Measurements from ENCODE around the gene ITIH4.

GRCh38 chr3:52777959-52778805 lies 52.3 kb downstream of the ITIH4 start:
- TF ChIP-seq YY1 (IDR thresholded peaks at IDR 0.05; ENCODE audit: low read depth) (no peak), CEBPB (IDR thresholded peaks at IDR 0.05) (no peak), RAD21 (IDR thresholded peaks at IDR 0.05; ENCODE audit: low read depth) (no peak), NFIC (IDR thresholded peaks at IDR 0.05) (no peak), EP300 (IDR thresholded peaks at IDR 0.05; ENCODE audit: borderline replicate concordance) (no peak), EGR1 (IDR thresholded peaks at IDR 0.05) (no peak)
- TF ChIP-seq, protein P1, sequence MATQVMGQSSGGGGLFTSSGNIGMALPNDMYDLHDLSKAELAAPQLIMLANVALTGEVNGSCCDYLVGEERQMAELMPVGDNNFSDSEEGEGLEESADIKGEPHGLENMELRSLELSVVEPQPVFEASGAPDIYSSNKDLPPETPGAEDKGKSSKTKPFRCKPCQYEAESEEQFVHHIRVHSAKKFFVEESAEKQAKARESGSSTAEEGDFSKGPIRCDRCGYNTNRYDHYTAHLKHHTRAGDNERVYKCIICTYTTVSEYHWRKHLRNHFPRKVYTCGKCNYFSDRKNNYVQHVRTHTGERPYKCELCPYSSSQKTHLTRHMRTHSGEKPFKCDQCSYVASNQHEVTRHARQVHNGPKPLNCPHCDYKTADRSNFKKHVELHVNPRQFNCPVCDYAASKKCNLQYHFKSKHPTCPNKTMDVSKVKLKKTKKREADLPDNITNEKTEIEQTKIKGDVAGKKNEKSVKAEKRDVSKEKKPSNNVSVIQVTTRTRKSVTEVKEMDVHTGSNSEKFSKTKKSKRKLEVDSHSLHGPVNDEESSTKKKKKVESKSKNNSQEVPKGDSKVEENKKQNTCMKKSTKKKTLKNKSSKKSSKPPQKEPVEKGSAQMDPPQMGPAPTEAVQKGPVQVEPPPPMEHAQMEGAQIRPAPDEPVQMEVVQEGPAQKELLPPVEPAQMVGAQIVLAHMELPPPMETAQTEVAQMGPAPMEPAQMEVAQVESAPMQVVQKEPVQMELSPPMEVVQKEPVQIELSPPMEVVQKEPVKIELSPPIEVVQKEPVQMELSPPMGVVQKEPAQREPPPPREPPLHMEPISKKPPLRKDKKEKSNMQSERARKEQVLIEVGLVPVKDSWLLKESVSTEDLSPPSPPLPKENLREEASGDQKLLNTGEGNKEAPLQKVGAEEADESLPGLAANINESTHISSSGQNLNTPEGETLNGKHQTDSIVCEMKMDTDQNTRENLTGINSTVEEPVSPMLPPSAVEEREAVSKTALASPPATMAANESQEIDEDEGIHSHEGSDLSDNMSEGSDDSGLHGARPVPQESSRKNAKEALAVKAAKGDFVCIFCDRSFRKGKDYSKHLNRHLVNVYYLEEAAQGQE (IDR thresholded peaks at IDR 0.05; ENCODE audit: low read depth) = peak; percentile 50

All from Ishikawa (cell line).